ENCODE measurements around the gene PDCD5.
A peak's percentile ranks its signal among the peaks of the same experiment; 100 is the strongest.
"Not testable (repeated sequence)": the region's sequence is repeated elsewhere in the genome, so short reads cannot be mapped to it uniquely, and the experiment has no call there.

The PDCD5 gene

DNA sequence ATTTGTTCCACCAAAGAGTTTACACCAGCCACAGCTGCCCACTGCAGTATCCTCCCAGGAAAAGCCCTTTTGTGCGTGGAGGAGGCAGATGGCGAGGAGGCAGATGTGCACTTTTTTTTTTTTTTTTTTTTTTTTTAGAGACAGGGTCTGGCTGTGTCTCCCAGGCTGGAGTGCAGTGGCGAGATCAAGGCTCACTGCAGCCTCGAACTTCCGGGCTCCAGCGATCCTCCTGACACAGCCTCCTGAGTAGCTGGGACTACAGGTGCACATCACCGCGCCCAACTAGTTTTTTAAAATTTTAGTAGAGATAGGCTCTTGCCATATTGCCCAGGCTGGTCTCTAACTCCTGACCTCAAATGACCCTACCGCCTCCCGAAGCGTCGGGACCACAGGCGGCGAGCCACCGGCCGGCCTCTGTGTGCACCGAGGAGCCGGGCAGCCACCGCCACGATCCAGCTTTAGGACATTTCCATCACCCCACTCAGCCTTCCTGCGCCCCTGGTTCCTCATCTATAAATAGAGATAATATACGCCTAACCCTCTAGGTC lies 563 bp upstream of the PDCD5 start:
- no peak for DNase-seq

DNA sequence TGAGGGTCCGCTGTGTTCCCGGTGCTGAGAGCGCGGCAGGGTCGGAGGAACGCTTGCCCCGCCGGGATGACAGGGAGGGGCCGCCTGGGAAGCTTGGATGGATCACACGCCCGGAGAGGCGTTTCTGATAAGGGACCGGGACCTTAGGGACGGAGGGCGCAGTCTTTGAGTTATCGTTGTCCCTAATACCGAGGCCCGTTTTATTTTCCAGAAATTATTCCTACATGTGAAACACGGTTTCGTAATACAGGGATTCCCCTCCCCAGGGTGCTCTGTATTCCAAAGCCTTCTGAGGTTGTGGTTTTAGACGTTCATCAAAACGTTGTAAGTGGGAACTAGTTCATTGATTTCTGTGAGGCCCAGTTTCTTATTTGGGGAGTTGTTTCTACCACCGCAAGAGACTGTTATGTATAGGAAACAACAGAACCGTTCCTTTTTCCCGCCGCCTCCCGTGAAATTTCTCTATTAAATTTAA lies 752 bp downstream of the PDCD5 start:
- no peak for DNase-seq

- not testable (repeated sequence) for DNase-seq
These were observed 6.9 kb downstream of the PDCD5 start for GRCh38 chr19:32587747-32588504.

DNA sequence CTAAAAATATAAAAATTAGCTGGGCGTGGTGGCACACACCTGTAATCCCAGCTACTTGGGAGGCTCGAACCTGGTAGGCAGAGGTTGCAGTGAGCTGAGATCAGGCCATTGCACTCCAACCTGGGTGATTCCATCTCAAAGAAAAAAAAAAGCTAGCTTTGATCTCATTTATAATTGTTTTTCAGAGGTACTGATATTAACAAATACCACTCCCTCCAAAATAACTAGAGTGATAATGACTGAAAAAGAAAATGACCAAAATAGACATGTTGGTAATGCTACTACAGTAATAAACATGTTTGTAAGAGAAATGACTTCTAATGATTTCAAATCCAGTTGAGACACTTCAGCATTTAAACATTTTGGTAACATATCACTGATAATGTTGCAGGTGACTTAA lies 13.0 kb downstream of the PDCD5 start:
- no peak for DNase-seq

DNA sequence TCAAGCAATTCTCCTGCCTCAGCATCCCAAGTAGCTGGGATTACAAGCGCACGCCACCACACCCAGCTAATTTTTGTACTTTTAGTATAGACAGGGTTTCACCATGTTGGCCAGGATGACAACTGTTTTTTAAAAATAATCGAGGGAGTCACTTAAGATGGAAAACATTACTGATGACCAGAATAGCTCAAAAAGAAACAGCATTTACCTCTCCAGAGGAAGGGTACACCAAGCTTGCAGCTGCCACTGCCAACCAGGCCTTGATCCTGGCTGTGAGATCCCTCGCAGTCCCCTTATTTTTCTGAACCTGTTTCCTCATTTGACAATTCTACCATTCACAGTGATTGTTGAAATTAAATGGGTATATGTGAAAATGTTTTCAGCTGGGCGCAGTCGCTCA lies 14.5 kb downstream of the PDCD5 start:
- DNase-seq: no peak

- no peak for DNase-seq
These were observed 17.0 kb downstream of the PDCD5 start for GRCh38 chr19:32598022-32598421.

DNA sequence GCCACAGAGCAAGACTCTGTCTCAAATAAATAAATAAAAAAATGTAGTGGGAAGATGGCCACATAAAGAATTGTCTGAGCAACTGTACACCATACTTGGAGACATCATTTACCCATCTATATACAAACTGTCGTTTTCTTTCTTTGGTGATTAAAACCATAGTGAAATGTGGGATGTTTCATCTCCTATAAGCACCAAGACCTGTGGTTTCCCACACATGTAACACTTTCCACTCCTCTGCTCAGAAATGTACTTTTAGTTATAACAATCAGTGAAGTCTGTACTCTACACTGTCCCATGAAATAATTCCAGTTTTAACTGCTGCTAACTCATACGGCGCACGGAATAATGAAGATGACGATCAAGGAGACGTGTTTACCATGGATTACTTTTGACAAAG lies 18.3 kb downstream of the PDCD5 start:
- DNase-seq: no peak

- DNase-seq: peak; percentile 41
These were observed 18.8 kb downstream of the PDCD5 start for GRCh38 chr19:32599736-32600157.

- DNase-seq: no peak
These were observed 23.0 kb downstream of the PDCD5 start for GRCh38 chr19:32603961-32604360.

DNA sequence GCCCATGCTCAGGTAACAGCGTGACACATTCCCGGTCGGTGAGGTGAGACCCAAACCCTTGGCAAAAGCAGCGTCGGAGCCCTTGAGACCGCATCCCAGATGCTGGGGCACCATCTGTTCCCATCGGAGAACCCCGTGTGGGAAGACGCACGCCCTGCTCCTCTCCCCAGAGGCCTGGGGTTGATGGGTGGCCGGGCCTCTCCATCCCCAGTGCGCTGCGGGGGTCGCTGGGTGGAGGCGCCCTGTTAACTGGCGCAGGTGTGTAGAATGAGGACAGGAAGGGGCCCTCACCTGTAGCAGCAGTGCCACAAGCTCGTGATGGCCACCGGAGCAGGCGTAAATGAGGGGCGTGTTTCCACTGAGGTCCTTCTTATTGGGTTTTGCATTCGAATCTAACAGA lies 24.6 kb downstream of the PDCD5 start:
- no peak for DNase-seq

DNA sequence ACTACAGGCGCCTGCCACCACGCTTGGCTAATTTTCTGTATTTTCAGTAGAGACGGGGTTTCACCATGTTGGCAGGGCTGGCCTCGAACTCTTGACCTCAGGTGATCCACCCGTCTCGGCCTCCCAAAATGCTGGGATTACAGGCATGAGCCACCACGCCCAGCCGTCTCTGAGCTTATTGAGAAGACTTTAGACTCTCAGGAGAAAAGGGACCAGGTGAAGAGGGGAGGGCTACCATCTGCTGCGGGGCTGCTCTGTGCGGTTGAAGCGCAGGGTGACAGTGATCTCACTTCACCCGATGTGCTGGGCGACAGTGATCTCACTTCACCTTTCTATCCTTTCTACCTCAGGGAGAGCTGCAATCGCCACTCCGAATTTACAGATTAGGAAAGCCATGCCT lies 25.3 kb downstream of the PDCD5 start:
- DNase-seq: no peak

GRCh38 chr19:32607479-32607878 lies 26.5 kb downstream of the PDCD5 start:
- no peak for DNase-seq

DNA sequence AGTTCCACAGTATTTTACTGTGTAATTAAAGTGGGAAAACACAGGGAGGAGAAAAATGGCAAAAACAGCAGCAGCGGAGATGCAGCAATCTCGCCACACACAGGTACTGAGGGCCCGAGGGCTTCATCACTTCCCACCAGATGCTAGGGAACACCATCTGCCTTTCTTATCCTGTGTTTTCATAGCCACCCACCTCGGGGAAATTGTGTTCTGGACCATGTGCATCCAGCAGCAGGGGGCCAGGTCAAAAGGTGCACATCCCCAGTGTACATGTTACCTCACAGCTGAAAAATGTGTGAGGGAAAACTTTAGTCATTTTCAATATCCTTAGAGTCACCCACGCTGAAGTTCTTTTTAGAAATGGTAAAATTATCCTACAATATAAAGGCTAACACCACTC lies 30.2 kb downstream of the PDCD5 start:
- DNase-seq: no peak

GRCh38 chr19:32613008-32613407 lies 32.0 kb downstream of the PDCD5 start:
- no peak for DNase-seq

DNA sequence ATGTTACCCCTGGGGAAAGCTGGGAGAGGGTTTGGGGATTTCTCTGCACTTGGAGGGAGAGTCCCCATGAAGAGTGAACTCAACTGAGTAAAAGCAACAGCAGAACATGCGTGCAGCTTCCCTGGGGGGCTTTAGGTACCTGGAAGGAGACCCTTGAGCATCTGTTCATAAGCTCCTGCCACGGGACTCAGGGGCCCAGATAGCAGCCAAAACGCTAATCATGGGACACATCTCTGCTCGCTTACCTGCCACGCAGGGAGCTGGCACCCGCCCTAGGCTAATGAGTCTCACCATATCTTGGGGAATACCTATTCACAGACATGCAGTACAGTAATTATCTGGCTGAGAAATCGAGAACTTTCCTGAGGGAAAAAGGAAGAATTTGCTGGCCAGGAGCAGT lies 33.9 kb downstream of the PDCD5 start:
- DNase-seq: no peak

GRCh38 chr19:32615569-32615968 lies 34.6 kb downstream of the PDCD5 start:
- DNase-seq: no peak

DNA sequence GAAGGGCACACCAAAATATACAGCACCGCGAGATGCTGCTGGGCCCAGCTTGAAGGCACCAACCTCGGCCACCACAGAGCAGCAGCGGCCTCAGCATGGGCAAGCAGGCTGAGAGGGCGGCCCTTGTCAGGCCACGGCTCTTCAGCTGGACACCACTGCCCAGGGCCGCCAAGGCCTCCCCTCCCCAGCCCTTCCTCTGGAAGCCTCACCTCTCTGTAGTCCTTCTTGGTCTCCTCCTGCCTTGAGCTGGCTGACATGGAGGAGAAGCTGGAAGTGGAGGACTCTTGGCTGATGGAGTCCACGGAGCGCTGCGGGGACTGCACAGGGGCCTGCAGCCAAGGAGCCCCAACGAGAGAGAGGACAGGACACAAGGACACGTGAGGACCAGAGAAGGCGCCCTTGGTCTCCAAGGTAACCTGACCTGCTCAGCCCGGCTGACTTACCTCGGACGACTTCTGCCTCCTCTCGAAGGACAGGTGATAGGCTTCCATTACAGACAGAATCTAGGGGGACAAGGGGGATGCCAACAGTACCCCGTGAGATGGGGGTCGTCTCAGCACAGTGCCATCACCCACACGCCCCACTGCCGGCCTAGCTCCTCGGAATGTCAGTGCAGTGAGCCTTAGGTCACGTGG lies 38.2 kb downstream of the PDCD5 start:
- no peak for DNase-seq

- DNase-seq: no peak
These were observed 41.0 kb downstream of the PDCD5 start for GRCh38 chr19:32622002-32622401.

DNA sequence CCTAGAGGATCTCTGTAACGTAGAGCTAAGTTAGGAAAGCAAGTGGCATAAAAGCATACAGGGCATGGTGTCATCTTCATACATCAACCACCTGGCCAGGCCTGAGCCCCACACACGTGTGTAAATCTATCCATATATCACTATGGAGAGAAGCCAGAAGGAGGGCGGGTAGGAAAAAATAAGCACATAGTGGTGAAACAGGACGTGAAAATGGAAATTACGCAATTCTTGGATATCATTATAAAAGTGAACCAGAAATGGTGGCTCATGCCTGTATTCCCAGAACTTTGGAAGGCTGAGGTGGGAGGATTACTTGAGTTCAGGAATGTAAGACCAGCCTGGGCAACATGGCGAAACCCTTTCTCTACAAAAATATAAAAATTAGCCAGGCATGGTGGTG lies 43.4 kb downstream of the PDCD5 start:
- DNase-seq: no peak

- no peak for DNase-seq
These were observed 46.0 kb downstream of the PDCD5 start for GRCh38 chr19:32626969-32627368.

GRCh38 chr19:32627714-32628270 lies 46.8 kb downstream of the PDCD5 start:
- no peak for DNase-seq

- no peak for DNase-seq
These were observed 49.3 kb downstream of the PDCD5 start for GRCh38 chr19:32630338-32630737.

DNA sequence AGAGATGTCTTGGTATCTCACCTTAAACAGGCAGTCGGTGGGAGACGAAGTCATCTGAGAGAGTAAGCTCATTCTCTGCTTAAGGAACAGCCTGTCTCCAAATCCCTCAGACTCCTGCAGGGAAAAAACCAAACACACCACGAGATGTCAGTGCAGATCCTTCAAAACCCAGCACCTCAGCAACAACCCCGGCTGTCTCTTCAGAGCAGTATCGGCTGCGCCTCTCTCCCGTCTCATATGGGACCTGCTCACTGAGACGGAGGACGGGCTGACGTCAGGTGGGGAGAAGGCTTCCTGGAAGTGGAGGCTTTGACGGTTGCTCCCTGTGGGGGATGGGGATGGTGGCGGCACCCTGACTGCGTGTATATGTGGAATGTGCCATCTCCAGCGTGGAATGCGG lies 50.4 kb downstream of the PDCD5 start:
- DNase-seq: no peak

All from activated T-cell treated with anti-CD3 and anti-CD28 coated beads for 4 hours (primary cell).